ENCODE data around the gene ADCK2.

- TF ChIP-seq POLR2A (IDR thresholded peaks at IDR 0.05) = no peak
- TF ChIP-seq CTCF (IDR thresholded peaks at IDR 0.05) = no peak
Observed at GRCh38 chr7:140707132-140707531, 34.4 kb downstream of the ADCK2 start.
